Activated CD8-positive, alpha-beta memory T cell treated with anti-CD3 and anti-CD28 coated beads for 36 hours (primary cell): ENCODE measurements around the gene SCPEP1. TPM values are rescaled to one million over a fixed set of nuclear protein-coding genes. Genes with fewer than 3 reads are reported as not detected.

Source experiments
- total RNA-seq, 2 experiments: library from RNA; stranded (reverse); gene quantifications; one replicate each; pipeline ENCODE4 v1.2.3, GENCODE V29; 2021

The SCPEP1 gene
- total RNA-seq, 2 experiments from 2014 or later: 24.4 to 25.6 TPM

Other genes starting within 250 kb of the SCPEP1 start
- gene C17orf67, start 144.2 kb upstream of the SCPEP1 start, total RNA-seq: 1 to 10 TPM; 2.3 to 3.3 TPM
- 10 to 100 TPM; 30.7 to 33.9 TPM for gene DGKE, start 144.0 kb upstream of the SCPEP1 start, total RNA-seq
- 10 to 100 TPM; 65.5 to 65.6 TPM for gene TRIM25, start 64.1 kb upstream of the SCPEP1 start, total RNA-seq
- gene COIL, start 17.1 kb upstream of the SCPEP1 start, total RNA-seq: 10 to 100 TPM; 21.5 to 22.5 TPM
- gene AKAP1, start 107.1 kb downstream of the SCPEP1 start, total RNA-seq: 10 to 100 TPM; 45.9 to 50.7 TPM